ENCODE results near the gene CARHSP1.

DNA sequence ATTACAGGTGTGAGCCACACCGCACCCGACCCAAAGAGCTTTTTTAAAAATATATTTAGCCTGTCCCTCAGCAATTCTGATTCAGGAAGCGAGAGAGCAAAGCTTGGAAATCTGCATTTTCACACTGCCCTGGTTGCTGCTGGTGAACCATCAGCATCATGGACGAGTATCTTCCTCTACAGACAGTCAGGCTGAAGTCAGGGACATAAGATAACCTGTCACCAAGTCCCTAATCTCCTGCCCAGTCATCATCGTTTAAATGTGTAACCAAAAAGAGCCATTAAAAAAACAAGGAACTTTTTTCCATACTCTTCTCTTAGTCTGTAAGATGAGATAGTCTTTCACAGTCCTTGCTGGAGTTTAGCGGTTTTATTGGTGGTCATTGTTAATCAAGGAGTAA lies 64.5 kb downstream of the CARHSP1 start:
- no peak for TF ChIP-seq EZH2 (IDR thresholded peaks at IDR 0.05; ENCODE audit: insufficient read depth, low read length)
- TF ChIP-seq, protein P1, sequence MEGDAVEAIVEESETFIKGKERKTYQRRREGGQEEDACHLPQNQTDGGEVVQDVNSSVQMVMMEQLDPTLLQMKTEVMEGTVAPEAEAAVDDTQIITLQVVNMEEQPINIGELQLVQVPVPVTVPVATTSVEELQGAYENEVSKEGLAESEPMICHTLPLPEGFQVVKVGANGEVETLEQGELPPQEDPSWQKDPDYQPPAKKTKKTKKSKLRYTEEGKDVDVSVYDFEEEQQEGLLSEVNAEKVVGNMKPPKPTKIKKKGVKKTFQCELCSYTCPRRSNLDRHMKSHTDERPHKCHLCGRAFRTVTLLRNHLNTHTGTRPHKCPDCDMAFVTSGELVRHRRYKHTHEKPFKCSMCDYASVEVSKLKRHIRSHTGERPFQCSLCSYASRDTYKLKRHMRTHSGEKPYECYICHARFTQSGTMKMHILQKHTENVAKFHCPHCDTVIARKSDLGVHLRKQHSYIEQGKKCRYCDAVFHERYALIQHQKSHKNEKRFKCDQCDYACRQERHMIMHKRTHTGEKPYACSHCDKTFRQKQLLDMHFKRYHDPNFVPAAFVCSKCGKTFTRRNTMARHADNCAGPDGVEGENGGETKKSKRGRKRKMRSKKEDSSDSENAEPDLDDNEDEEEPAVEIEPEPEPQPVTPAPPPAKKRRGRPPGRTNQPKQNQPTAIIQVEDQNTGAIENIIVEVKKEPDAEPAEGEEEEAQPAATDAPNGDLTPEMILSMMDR (IDR thresholded peaks at IDR 0.05; ENCODE audit: insufficient read depth, low read depth, low read length) = no peak
